RWPE2 (cell line): Measurements from ENCODE around the gene MAEA.

ENCODE experiments used
- ATAC-seq: fragments of 200-7000 bp; cut with Tn5 transposase; 3 replicates; pipeline ENCODE4 v1.9.1; 2021; ENCODE audit warnings: low read depth
- DNase-seq: peaks from one replicate; pipeline ENCODE4 v3.0.0-alpha.2; 2020; ENCODE audit warnings: low spot score
- H3K27ac ChIP-seq: fragments of 450-650 bp; 2 replicates; pipeline ENCODE4 v1.5.1; 2017; ENCODE audit warnings: mild to moderate bottlenecking; ENCODE audit not compliant: poor library complexity, severe bottlenecking
- H3K27me3 ChIP-seq: fragments of 250-450 bp; sonication (Bioruptor Pico); 2 replicates; pipeline ENCODE4 v1.5.1; 2021; ENCODE audit warnings: mild to moderate bottlenecking, moderate library complexity; ENCODE audit not compliant: insufficient read depth, poor library complexity, severe bottlenecking
- H3K36me3 ChIP-seq: fragments of 250-450 bp; sonication (Bioruptor Pico); 2 replicates; pipeline ENCODE4 v1.5.1; 2020; ENCODE audit warnings: low read depth, mild to moderate bottlenecking, moderate library complexity
- H3K4me1 ChIP-seq: fragments of 250-450 bp; sonication (Bioruptor Pico); 2 replicates; pipeline ENCODE4 v1.5.1; 2021; ENCODE audit warnings: mild to moderate bottlenecking, moderate library complexity; ENCODE audit not compliant: insufficient read depth, poor library complexity, severe bottlenecking
- H3K4me3 ChIP-seq: fragments of 250-450 bp; sonication (Bioruptor Pico); 2 replicates; pipeline ENCODE4 v1.5.1; 2021; ENCODE audit warnings: mild to moderate bottlenecking, moderate library complexity; ENCODE audit not compliant: severe bottlenecking
- H3K9me3 ChIP-seq: fragments of 250-450 bp; sonication (Bioruptor Pico); 2 replicates; pipeline ENCODE4 v1.5.1; 2021; ENCODE audit warnings: mild to moderate bottlenecking, moderate library complexity; ENCODE audit not compliant: severe bottlenecking
- TF ChIP-seq, protein P1 (sequence below): fragments of 450-650 bp; IDR thresholded peaks from one replicate; pipeline ENCODE4 v1.5.1; 2017; ENCODE audit warnings: mild to moderate bottlenecking, moderate library complexity; ENCODE audit not compliant: poor library complexity, severe bottlenecking

The MAEA gene

DNA sequence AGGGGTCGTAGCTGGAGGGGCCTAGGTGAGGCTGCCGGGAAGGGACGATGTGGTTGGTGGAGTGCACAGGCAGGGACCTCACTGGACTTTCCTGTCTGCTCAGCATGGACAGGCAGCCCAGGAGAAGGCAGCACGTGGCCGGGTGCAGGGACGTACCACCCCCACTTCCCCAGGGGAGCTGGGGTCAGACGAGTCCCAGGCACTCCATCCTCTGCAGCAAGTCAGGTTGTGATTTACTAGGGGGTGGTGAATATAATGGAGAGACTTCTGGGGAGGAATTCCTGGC, 39.2 kb upstream of the MAEA start:
- TF ChIP-seq, protein P1, sequence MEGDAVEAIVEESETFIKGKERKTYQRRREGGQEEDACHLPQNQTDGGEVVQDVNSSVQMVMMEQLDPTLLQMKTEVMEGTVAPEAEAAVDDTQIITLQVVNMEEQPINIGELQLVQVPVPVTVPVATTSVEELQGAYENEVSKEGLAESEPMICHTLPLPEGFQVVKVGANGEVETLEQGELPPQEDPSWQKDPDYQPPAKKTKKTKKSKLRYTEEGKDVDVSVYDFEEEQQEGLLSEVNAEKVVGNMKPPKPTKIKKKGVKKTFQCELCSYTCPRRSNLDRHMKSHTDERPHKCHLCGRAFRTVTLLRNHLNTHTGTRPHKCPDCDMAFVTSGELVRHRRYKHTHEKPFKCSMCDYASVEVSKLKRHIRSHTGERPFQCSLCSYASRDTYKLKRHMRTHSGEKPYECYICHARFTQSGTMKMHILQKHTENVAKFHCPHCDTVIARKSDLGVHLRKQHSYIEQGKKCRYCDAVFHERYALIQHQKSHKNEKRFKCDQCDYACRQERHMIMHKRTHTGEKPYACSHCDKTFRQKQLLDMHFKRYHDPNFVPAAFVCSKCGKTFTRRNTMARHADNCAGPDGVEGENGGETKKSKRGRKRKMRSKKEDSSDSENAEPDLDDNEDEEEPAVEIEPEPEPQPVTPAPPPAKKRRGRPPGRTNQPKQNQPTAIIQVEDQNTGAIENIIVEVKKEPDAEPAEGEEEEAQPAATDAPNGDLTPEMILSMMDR = no peak
- H3K36me3 ChIP-seq = peaks cover 19% of the 10 kb centered on the region
- no peak for DNase-seq
- H3K4me1 ChIP-seq = peaks cover 16% of the 10 kb centered on the region
- no peak overlapping the region for H3K4me3 ChIP-seq
- ATAC-seq = no peak
- H3K27me3 ChIP-seq = no peaks in the 10 kb centered on the region
- peaks cover 32% of the 10 kb centered on the region for H3K9me3 ChIP-seq
- no peak overlapping the region for H3K27ac ChIP-seq

DNA sequence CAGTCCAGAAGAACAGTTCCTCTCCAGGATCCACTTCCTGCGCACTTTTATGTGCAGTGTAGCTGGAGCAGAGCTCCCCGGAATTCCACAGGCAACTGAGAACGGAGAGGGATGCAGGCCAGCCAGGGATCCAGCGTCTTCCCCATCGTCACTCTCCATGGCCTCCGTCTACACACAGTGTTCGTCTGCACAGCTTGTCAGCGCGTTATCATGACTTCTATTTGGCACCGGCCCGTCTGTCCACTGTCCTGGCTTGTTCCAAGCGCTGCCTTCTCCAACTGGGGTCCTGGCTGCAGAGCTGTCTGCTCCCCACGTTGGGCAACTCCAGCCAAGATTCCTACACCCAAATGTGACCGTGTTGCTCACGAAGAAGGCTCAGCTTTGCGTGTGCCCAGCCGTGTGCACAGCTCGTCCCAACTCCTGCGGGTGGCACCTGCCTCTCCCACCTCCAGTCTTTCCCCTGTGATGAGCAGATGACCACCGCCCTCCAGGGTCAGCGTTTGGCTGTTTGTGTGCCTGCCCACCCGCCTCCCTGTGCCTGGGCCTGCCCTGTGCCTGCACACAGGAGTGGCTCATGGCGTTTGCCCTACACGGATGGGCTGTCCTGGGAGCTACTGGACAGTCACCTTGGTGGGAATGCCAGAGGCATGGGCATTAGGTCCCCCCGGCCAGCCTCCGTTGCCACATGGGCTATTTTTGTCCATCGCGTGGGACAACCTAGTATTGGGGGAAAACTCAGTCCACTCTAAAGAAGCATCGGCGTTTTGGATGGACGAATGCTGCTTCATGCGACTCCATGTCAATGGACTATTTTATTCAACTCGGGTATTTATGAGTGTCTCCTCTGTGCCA, 38.5 kb upstream of the MAEA start:
- peaks cover 35% of the 10 kb centered on the region for H3K9me3 ChIP-seq
- TF ChIP-seq, protein P1 = no peak
- peaks cover 19% of the 10 kb centered on the region for H3K36me3 ChIP-seq
- peaks cover 13% of the 10 kb centered on the region for H3K4me1 ChIP-seq
- no peak overlapping the region for H3K4me3 ChIP-seq
- no peak overlapping the region for H3K27ac ChIP-seq
- no peaks in the 10 kb centered on the region for H3K27me3 ChIP-seq
- ATAC-seq (no peak), DNase-seq (no peak)

DNA sequence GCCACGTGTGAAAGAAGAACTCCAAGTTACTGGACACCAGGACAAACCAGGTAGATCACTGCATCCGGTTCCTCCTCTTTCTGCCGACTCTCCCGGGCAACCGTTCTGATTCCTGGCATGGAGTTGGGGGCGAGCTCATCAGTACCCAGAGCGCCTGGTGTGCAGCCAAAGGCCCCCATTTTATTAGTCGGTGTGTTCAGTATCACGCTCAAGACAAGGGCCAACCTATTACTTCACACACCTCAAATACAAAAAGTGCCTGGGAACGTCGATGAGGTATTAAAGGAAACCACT, 38.0 kb upstream of the MAEA start:
- TF ChIP-seq, protein P1 = no peak
- no peak overlapping the region for H3K27ac ChIP-seq
- ATAC-seq = no peak
- no peak overlapping the region for H3K4me3 ChIP-seq
- no peaks in the 10 kb centered on the region for H3K27me3 ChIP-seq
- H3K36me3 ChIP-seq = peaks cover 19% of the 10 kb centered on the region
- DNase-seq = no peak
- peaks cover 38% of the 10 kb centered on the region for H3K9me3 ChIP-seq
- peaks cover 7% of the 10 kb centered on the region for H3K4me1 ChIP-seq

DNA sequence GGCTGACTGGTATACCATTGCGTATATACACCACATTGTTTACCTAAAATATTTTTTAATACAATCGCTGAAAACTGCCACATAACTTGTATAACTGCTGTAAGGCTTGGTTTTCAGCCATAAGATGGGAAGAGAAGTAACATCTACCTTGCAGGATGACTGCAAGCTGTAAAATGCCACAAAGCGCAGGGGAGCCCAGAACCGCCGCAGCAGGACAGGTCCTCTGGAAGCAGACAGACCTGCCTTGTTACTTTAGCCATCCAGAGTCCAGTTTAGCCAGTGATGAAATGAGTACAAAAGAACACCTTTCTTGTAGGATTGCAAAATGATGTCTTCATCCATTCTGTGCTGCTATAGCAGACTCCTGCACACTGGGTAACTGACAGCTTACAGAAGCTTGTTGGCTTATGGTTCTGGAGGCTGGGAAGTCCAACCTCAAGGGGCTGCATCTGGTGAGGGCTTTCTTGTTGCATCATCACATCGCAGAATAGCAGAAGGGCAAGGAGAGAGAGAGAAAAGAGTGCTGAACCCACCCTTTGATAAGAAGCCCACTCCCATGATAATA, 36.7 kb upstream of the MAEA start:
- no peak for ATAC-seq
- Histone ChIP-seq H3K36me3 (peaks cover 19% of the 10 kb centered on the region), H3K27me3 (no peaks in the 10 kb centered on the region), H3K27ac (no peak overlapping the region), H3K4me1 (peaks cover 3% of the 10 kb centered on the region), H3K4me3 (no peak overlapping the region), H3K9me3 (peaks cover 44% of the 10 kb centered on the region)
- no peak for DNase-seq
- TF ChIP-seq, protein P1 = no peak

DNA sequence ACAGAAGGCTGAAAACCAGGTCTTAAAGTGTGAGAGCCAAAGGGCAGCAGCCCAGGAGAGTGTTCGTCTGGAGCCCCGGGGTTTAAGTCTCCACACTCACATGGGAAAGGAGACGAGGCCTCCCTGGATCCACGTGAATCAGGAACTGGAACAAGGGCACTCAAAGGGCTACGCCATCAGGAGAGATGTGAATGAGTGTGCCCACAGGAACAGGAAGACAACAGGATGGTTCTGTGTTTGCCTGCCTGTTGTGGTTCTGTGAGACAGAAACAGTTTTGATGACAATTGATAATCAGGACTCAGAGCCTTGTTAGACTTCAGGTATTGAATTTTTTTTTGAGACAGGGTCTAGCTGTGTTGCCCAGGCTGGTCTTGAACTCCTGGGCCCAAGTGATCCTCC, 35.9 kb upstream of the MAEA start:
- Histone ChIP-seq H3K36me3 (peaks cover 19% of the 10 kb centered on the region), H3K27ac (no peak overlapping the region), H3K4me1 (peaks cover 3% of the 10 kb centered on the region), H3K27me3 (no peaks in the 10 kb centered on the region), H3K9me3 (peaks cover 49% of the 10 kb centered on the region), H3K4me3 (no peak overlapping the region)
- no peak for DNase-seq
- no peak for ATAC-seq
- TF ChIP-seq, protein P1 = no peak
